Measurements from ENCODE around the gene KIF26A. TPM values are rescaled to one million over a fixed set of nuclear protein-coding genes. Genes with fewer than 3 reads are reported as not detected.

The KIF26A gene
- total and polyA plus RNA-seq, 8 donors = 0.65 to 21.7 (median 1.5) TPM

GRCh38 chr14:104091927-104092771 lies 46.2 kb upstream of the KIF26A start:
- Histone ChIP-seq H3K9me3 (no peaks in the 10 kb centered on the region), H3K4me1 (peaks cover 0 to 26% (median 25%) of the 10 kb centered on the region in 4 donors), H3K4me3 (no peak overlapping the region), H3K27me3 (peaks cover 0 to 35% (median 0%) of the 10 kb centered on the region in 3 donors), H3K36me3 (no peaks in the 10 kb centered on the region), H3K27ac (no peak overlapping the region)
- WGBS, 5 donors = 80 to 87% (median 85%) methylated on average over 15 to 23 of the region's 23 CpGs
- peak in 1 of 2 donors; percentile 4 for DNase-seq
- intact Hi-C loops (cut with DNase I; ENCODE audit: low total_unique reads) = no loop called here
- TF ChIP-seq POLR2AphosphoS5 (IDR thresholded peaks at IDR 0.05) = no peak
- TF ChIP-seq, protein P1, sequence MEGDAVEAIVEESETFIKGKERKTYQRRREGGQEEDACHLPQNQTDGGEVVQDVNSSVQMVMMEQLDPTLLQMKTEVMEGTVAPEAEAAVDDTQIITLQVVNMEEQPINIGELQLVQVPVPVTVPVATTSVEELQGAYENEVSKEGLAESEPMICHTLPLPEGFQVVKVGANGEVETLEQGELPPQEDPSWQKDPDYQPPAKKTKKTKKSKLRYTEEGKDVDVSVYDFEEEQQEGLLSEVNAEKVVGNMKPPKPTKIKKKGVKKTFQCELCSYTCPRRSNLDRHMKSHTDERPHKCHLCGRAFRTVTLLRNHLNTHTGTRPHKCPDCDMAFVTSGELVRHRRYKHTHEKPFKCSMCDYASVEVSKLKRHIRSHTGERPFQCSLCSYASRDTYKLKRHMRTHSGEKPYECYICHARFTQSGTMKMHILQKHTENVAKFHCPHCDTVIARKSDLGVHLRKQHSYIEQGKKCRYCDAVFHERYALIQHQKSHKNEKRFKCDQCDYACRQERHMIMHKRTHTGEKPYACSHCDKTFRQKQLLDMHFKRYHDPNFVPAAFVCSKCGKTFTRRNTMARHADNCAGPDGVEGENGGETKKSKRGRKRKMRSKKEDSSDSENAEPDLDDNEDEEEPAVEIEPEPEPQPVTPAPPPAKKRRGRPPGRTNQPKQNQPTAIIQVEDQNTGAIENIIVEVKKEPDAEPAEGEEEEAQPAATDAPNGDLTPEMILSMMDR (IDR thresholded peaks at IDR 0.05) = no peak
- TF ChIP-seq POLR2A (IDR thresholded peaks at IDR 0.05) = no peak
- no peak for TF ChIP-seq EP300 (IDR thresholded peaks at IDR 0.05)

- TF ChIP-seq EP300 (IDR thresholded peaks at IDR 0.05) = no peak
- Histone ChIP-seq H3K4me3 (no peak overlapping the region), H3K27ac (no peak overlapping the region), H3K27me3 (peaks cover 0 to 27% (median 0%) of the 10 kb centered on the region in 3 donors), H3K9me3 (no peaks in the 10 kb centered on the region), H3K4me1 (peaks cover 0 to 18% (median 17%) of the 10 kb centered on the region in 4 donors), H3K36me3 (no peaks in the 10 kb centered on the region)
- 73 to 80% (median 75%) methylated on average over 6 to 11 of the region's 11 CpGs for WGBS, 5 donors
- DNase-seq = peak in 1 of 2 donors; percentile 6
- intact Hi-C loops (cut with DNase I; ENCODE audit: low total_unique reads) = no loop called here
Measured at GRCh38 chr14:104092931-104093365, 45.4 kb upstream of the KIF26A start.

GRCh38 chr14:104093366-104094055 lies 44.9 kb upstream of the KIF26A start:
- peaks cover 0 to 15% (median 13%) of the 10 kb centered on the region in 4 donors for H3K4me1 ChIP-seq
- DNase-seq = no peak
- TF ChIP-seq, protein P1 (IDR thresholded peaks at IDR 0.05) = no peak
- TF ChIP-seq POLR2AphosphoS5 (IDR thresholded peaks at IDR 0.05) = no peak
- no peak for TF ChIP-seq POLR2A (IDR thresholded peaks at IDR 0.05)
- no peak overlapping the region for H3K27ac ChIP-seq
- 52 to 60% (median 57%) methylated on average over 17 to 18 of the region's 18 CpGs for WGBS, 5 donors
- intact Hi-C loops (cut with DNase I; ENCODE audit: low total_unique reads) = no loop called here
- H3K27me3 ChIP-seq = peaks cover 0 to 27% (median 0%) of the 10 kb centered on the region in 3 donors
- no peak overlapping the region for H3K4me3 ChIP-seq
- H3K9me3 ChIP-seq = no peaks in the 10 kb centered on the region
- H3K36me3 ChIP-seq = no peaks in the 10 kb centered on the region

DNA sequence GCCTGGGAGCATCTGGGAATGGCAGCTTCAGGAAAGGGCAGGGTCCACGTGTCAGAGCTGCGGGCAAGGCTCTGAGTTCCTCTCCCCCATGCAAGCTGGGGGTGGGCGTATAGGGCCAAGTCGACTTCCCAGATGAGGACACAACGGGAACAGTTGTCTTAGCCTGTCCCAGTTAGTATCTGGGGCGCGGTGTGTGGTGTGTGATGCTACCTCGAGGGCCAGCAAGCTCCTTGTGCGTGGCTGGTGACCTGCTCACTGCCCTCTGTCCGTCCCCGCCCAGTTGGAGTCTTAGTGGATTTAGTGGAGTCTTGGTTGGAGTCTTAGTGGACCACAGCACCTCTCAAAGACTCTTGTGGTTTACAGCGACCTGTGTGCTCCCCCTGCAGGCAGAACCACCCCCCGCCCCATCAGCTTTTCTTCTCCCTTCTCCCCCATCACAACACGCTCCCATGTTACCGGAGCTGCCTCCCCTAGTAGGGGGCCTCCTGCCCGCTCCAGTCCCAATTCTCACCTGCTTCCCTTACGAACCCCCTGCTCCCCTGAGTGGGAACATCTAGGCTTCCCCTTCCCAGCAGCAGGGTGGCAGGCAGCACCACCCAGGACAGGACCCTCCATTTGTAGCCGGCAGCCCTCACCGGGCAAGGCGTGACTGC lies 44.2 kb upstream of the KIF26A start:
- Histone ChIP-seq H3K4me1 (peaks cover 0 to 15% (median 13%) of the 10 kb centered on the region in 4 donors), H3K9me3 (no peaks in the 10 kb centered on the region), H3K4me3 (no peak overlapping the region), H3K36me3 (no peaks in the 10 kb centered on the region), H3K27me3 (peaks cover 0 to 27% (median 0%) of the 10 kb centered on the region in 3 donors), H3K27ac (no peak overlapping the region)
- intact Hi-C loops (cut with DNase I; ENCODE audit: low total_unique reads) = no loop called here
- TF ChIP-seq, protein P1 (IDR thresholded peaks at IDR 0.05) = no peak
- TF ChIP-seq POLR2A (IDR thresholded peaks at IDR 0.05) (no peak), EP300 (IDR thresholded peaks at IDR 0.05) (no peak), POLR2AphosphoS5 (IDR thresholded peaks at IDR 0.05) (no peak)
- DNase-seq = no peak
- WGBS, 5 donors = 41 to 54% (median 47%) methylated on average over 11 to 20 of the region's 20 CpGs

Measured in stomach (tissue), 9 donors.